GM23338 (cell line): ENCODE measurements around the gene CTSC. TPM values are rescaled to one million over a fixed set of nuclear protein-coding genes. Genes with fewer than 3 reads are reported as not detected.
A peak's percentile ranks its signal among the peaks of the same experiment; 100 is the strongest.

Experiments
- ATAC-seq: fragments of 200-7000 bp; cut with Tn5 transposase; 3 replicates; pipeline ENCODE4 v1.9.1; 2020
- DNase-seq: peaks from one replicate; pipeline ENCODE4 v3.0.0-alpha.2; 2015; ENCODE audit warnings: low spot score
- H2AFZ ChIP-seq: fragments of 200-600 bp; sonication (generic); 2 replicates; pipeline ENCODE4 v1.8.0; 2016; ENCODE audit warnings: antibody characterized with exemption, mild to moderate bottlenecking, moderate library complexity
- H3F3A ChIP-seq: fragments of 200-600 bp; sonication (generic); replicated peaks from 2 replicates; pipeline ENCODE4 v1.8.0; 2017; ENCODE audit warnings: antibody characterized with exemption, mixed run types, low read depth
- H3K27ac ChIP-seq: fragments of 200-600 bp; sonication (generic); 2 replicates; pipeline ENCODE4 v1.6.1; 2016; ENCODE audit warnings: low read depth
- H3K27me3 ChIP-seq: fragments of 200-600 bp; sonication (generic); 2 replicates; pipeline ENCODE4 v1.8.0; 2016; ENCODE audit warnings: mild to moderate bottlenecking, mixed run types, moderate library complexity; ENCODE audit not compliant: insufficient read depth
- H3K36me3 ChIP-seq: fragments of 200-600 bp; sonication (generic); 2 replicates; pipeline ENCODE4 v1.8.0; 2016; ENCODE audit warnings: mild to moderate bottlenecking; ENCODE audit not compliant: insufficient read depth
- H3K4me1 ChIP-seq: fragments of 200-600 bp; sonication (generic); 2 replicates; pipeline ENCODE4 v1.8.0; 2016; ENCODE audit warnings: mild to moderate bottlenecking, moderate library complexity; ENCODE audit not compliant: insufficient read depth
- H3K4me2 ChIP-seq: fragments of 200-600 bp; sonication (generic); 2 replicates; pipeline ENCODE4 v1.7.1; 2017; ENCODE audit warnings: mixed run types
- H3K4me3 ChIP-seq: fragments of 200-600 bp; sonication (generic); 2 replicates; pipeline ENCODE4 v1.6.1; 2016; ENCODE audit warnings: mixed run types
- H3K79me2 ChIP-seq: fragments of 200-600 bp; sonication (generic); replicated peaks from 2 replicates; pipeline ENCODE4 v1.8.0; 2017; ENCODE audit warnings: mild to moderate bottlenecking; ENCODE audit not compliant: insufficient read depth
- H3K9me2 ChIP-seq: fragments of 200-600 bp; sonication (generic); 2 replicates; pipeline ENCODE4 v1.8.0; 2017; ENCODE audit not compliant: insufficient read depth
- H4K20me1 ChIP-seq: fragments of 200-600 bp; sonication (generic); replicated peaks from 2 replicates; pipeline ENCODE4 v1.8.0; 2017; ENCODE audit warnings: mild to moderate bottlenecking; ENCODE audit not compliant: insufficient read depth
- H3K27ac Mint-ChIP-seq: 2 replicates; pipeline ENCODE4 v1.8.0; 2020; ENCODE audit warnings: inconsistent platforms, mild to moderate bottlenecking, moderate library complexity, mixed read lengths
- H3K27me3 Mint-ChIP-seq: 3 replicates; pipeline ENCODE4 v1.8.0; 2022; ENCODE audit warnings: low read depth, mild to moderate bottlenecking, moderate library complexity, mixed read lengths, inconsistent platforms; ENCODE audit not compliant: insufficient read depth, poor library complexity
- H3K36me3 Mint-ChIP-seq: 3 replicates; pipeline ENCODE4 v1.8.0; 2021; ENCODE audit warnings: low read depth, mild to moderate bottlenecking, inconsistent platforms, moderate library complexity, mixed read lengths
- H3K4me1 Mint-ChIP-seq: 3 replicates; pipeline ENCODE4 v1.8.0; 2020; ENCODE audit warnings: mild to moderate bottlenecking, inconsistent platforms, mixed read lengths
- H3K4me3 Mint-ChIP-seq: 3 replicates; pipeline ENCODE4 v1.8.0; 2021; ENCODE audit warnings: moderate library complexity, mild to moderate bottlenecking, inconsistent platforms, mixed read lengths
- H3K9me3 Mint-ChIP-seq: 3 replicates; pipeline ENCODE4 v1.8.0; 2020; ENCODE audit warnings: moderate library complexity, mild to moderate bottlenecking, inconsistent platforms, mixed read lengths
- CTCF ChIP-seq, 2 experiments: fragments of 200-600 bp in 1 of 2; sonication (generic) in 1 of 2; conservative IDR thresholded peaks; 2 replicates each; pipeline versions ENCODE4 v1.5.1 to v1.6.1; 2016 to 2017; ENCODE audit warnings: antibody characterized with exemption in 2 of 2, low read depth in 2 of 2, mild to moderate bottlenecking in 2 of 2, moderate library complexity in 1 of 2
- NANOG ChIP-seq: IDR thresholded peaks from 2 replicates; pipeline ENCODE4 v1.6.1; 2016; ENCODE audit warnings: antibody characterized with exemption, borderline replicate concordance
- REST ChIP-seq: IDR thresholded peaks from one replicate; pipeline ENCODE4 v1.6.1; 2018; ENCODE audit warnings: antibody characterized with exemption; ENCODE audit not compliant: unreplicated experiment
- ZNF114 ChIP-seq: fragments of 250-450 bp; sonication (Bioruptor Pico); IDR thresholded peaks from 2 replicates; pipeline ENCODE4 v1.5.0; 2020; ENCODE audit warnings: mild to moderate bottlenecking, moderate library complexity
- ZNF331 ChIP-seq: fragments of 250-450 bp; sonication (Bioruptor Pico); IDR thresholded peaks from 2 replicates; pipeline ENCODE4 v1.5.0; 2020; ENCODE audit warnings: low read depth, mild to moderate bottlenecking, moderate library complexity
- ZNF462 ChIP-seq: fragments of 250-450 bp; sonication (Bioruptor Pico); IDR thresholded peaks from 2 replicates; pipeline ENCODE4 v1.5.0; 2020; ENCODE audit warnings: mild to moderate bottlenecking, moderate library complexity
- polyA plus RNA-seq: library from polyadenylated mRNA; unstranded; fragments of >200 nt; fragmentation: Nextera tagmentation; extraction: Ambion mirVana; gene quantifications from 2 replicates; pipeline ENCODE4 v1.2.1, GENCODE V29; 2016
- total RNA-seq: library from RNA; depleted of rRNA; stranded (reverse); fragments of >200 nt; shearing (Covaris generic); gene quantifications from 2 replicates; pipeline ENCODE4 v1.2.3, GENCODE V29; 2014

The CTSC gene
- total and polyA plus RNA-seq, 2 experiments from 2014 or later: 408 to 444 TPM

- no peak for TF ChIP-seq ZNF462
- no peak for TF ChIP-seq CTCF (conservative IDR thresholded peaks at IDR 0.05; ENCODE audit: low read depth in 2 of 2)
- no peak for TF ChIP-seq NANOG
Observed at GRCh38 chr11:88358040-88358431, 20.5 kb upstream of the CTSC start (continued).

- Histone ChIP-seq H3F3A (no peaks in the 10 kb centered on the region), H4K20me1 (no peaks in the 10 kb centered on the region), H3K27me3 (no peaks in the 10 kb centered on the region), H3K4me3 (no peak overlapping the region), H3K79me2 (no peaks in the 10 kb centered on the region), H3K4me2 (peak overlapping the region; percentile 35; the same call in 1 of the 2 replicates), H2AFZ (no peak overlapping the region), H3K27ac (peak overlapping the region; percentile 63), H3K36me3 (no peaks in the 10 kb centered on the region), H3K9me2 (no peaks in the 10 kb centered on the region), H3K4me1 (peaks cover 26% of the 10 kb centered on the region)
- no peaks in the 10 kb centered on the region for H3K27me3 Mint-ChIP-seq
- H3K4me1 Mint-ChIP-seq: peaks cover 26% of the 10 kb centered on the region
- no peaks in the 10 kb centered on the region for H3K9me3 Mint-ChIP-seq
- H3K27ac Mint-ChIP-seq: peak overlapping the region; percentile 48
- H3K36me3 Mint-ChIP-seq: no peaks in the 10 kb centered on the region
- no peak for ATAC-seq
- DNase-seq: no peak
- no peak overlapping the region for H3K4me3 Mint-ChIP-seq
- TF ChIP-seq ZNF114 (CRISPR knock-in tag): no peak
- no peak for TF ChIP-seq ZNF331 (CRISPR knock-in tag)
- TF ChIP-seq REST: no peak
Observed at GRCh38 chr11:88357323-88358039, 19.9 kb upstream of the CTSC start.
